Natural killer cell (primary cell): ENCODE measurements around the gene BCR. TPM values are rescaled to one million over a fixed set of nuclear protein-coding genes. Genes with fewer than 3 reads are reported as not detected.

ENCODE experiments used
- ATAC-seq, 3 donors: fragments of 150-1000 bp in 2 of 3; fragments of 200-7000 bp in 1 of 3; cut with Tn5 transposase; 1 replicate in 1 of 3; 2 replicates in 2 of 3; pipeline ENCODE4 v1.10.0; 2021; ENCODE audit warnings: mild to moderate bottlenecking in 2 of 3, moderate library complexity in 2 of 3
- DNase-seq, 2 donors: peaks; one replicate each; pipeline versions ENCODE4 v3.0.0 to v3.0.0-alpha.2; 2013 to 2021; ENCODE audit warnings: mixed read lengths in 1 of 2
- H3K27ac ChIP-seq: one replicate; pipeline ENCODE4 v1.5.1; 2013; ENCODE audit warnings: mild to moderate bottlenecking, low read length
- H3K27me3 ChIP-seq: one replicate; pipeline ENCODE4 v1.6.1; 2013; ENCODE audit warnings: low read length; ENCODE audit not compliant: control insufficient read depth, insufficient read depth
- H3K36me3 ChIP-seq: one replicate; pipeline ENCODE4 v1.6.1; 2013; ENCODE audit warnings: low read length; ENCODE audit not compliant: control insufficient read depth, insufficient read depth
- H3K4me1 ChIP-seq: one replicate; pipeline ENCODE4 v1.6.1; 2013; ENCODE audit warnings: low read length; ENCODE audit not compliant: control insufficient read depth, insufficient read depth
- H3K4me3 ChIP-seq: one replicate; pipeline ENCODE4 v1.5.1; 2013; ENCODE audit warnings: low read length
- H3K9me3 ChIP-seq: one replicate; pipeline ENCODE4 v1.6.1; 2013; ENCODE audit warnings: low read length; ENCODE audit not compliant: control insufficient read depth, insufficient read depth
- H3K27ac Mint-ChIP-seq, 2 donors: one replicate each; pipeline ENCODE4 v1.8.0; 2022; ENCODE audit warnings: mild to moderate bottlenecking in 2 of 2, mixed read lengths in 2 of 2, moderate library complexity in 1 of 2
- H3K27me3 Mint-ChIP-seq, 2 donors: one replicate each; pipeline ENCODE4 v1.8.0; 2022; ENCODE audit warnings: low read depth in 2 of 2, mixed read lengths in 2 of 2
- H3K36me3 Mint-ChIP-seq: one replicate; pipeline ENCODE4 v1.8.0; 2022; ENCODE audit warnings: mixed read lengths
- H3K4me1 Mint-ChIP-seq, 2 donors: one replicate each; pipeline ENCODE4 v1.8.0; 2022; ENCODE audit warnings: mixed read lengths in 2 of 2
- H3K4me3 Mint-ChIP-seq: one replicate; pipeline ENCODE4 v1.8.0; 2022; ENCODE audit warnings: mild to moderate bottlenecking, moderate library complexity, mixed read lengths
- H3K9me3 Mint-ChIP-seq, 2 donors: one replicate each; pipeline ENCODE4 v1.8.0; 2022; ENCODE audit warnings: mixed read lengths in 2 of 2
- WGBS: methylation state at CpG from one replicate; pipeline ENCODE4 v1.1.7; 2013; ENCODE audit warnings: missing lambda C conversion rate; ENCODE audit not compliant: insufficient coverage; 5-methylcytosine and 5-hydroxymethylcytosine counted together
- intact Hi-C: fragments of 100-400 bp; cut with micrococcal nuclease; formaldehyde crosslinking; loops from one replicate; pipeline ENCODE4 v1.14.2; 2022
- total RNA-seq, 4 donors: library from RNA; stranded (reverse); fragments of 120-200 nt in 1 of 4; gene quantifications; one replicate each; pipeline versions ENCODE4 v1.2.3 to v1.2.4, GENCODE V29; 2013 to 2022
- TF ChIP-seq, protein P1 (sequence below): fragments of 200-600 bp; IDR thresholded peaks from one replicate; pipeline ENCODE4 v1.8.0; 2022; ENCODE audit warnings: antibody characterized with exemption

Gene BCR
- total RNA-seq, 3 donors from 2014 or later (not counting 1 experiment from before 2014, with no cell fraction given) = 166 to 186 (median 167) TPM

DNA sequence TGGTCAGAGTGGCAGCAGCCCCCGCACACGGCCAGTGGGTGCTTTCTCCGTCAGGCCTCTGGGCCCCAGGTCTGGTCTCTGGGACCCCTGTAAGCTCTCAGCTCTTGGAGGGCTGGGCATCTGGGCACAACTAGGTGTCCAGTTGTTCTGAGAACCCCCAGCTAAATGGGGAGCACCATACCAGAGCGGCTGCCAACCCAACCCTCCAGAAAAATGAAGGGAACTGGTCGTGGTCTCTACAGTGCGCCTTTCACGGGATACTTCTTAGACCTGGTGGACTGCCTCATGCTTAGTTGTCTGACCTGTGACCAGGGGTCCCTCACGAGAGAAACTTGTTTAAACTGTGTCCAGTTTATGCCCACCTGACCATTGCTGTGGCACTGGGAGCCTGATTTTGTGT, 104.9 kb downstream of the BCR start:
- peaks cover 66% of the 10 kb centered on the region for H3K36me3 ChIP-seq
- peaks cover 29% of the 10 kb centered on the region for H3K4me1 ChIP-seq
- Mint-ChIP-seq H3K27ac (no peak overlapping the region), H3K9me3 (no peaks in the 10 kb centered on the region), H3K4me3 (no peak overlapping the region), H3K4me1 (peaks cover 8 to 25% of the 10 kb centered on the region in 2 donors), H3K36me3 (no peaks in the 10 kb centered on the region), H3K27me3 (no peaks in the 10 kb centered on the region)
- no peak overlapping the region for H3K4me3 ChIP-seq
- 96% methylated on average over 8 of the region's 8 CpGs for WGBS
- DNase-seq = no peak
- no peaks in the 10 kb centered on the region for H3K9me3 ChIP-seq
- H3K27ac ChIP-seq = no peak overlapping the region
- intact Hi-C loops = no loop called here
- H3K27me3 ChIP-seq = no peaks in the 10 kb centered on the region
- no peak for ATAC-seq
- TF ChIP-seq, protein P1, sequence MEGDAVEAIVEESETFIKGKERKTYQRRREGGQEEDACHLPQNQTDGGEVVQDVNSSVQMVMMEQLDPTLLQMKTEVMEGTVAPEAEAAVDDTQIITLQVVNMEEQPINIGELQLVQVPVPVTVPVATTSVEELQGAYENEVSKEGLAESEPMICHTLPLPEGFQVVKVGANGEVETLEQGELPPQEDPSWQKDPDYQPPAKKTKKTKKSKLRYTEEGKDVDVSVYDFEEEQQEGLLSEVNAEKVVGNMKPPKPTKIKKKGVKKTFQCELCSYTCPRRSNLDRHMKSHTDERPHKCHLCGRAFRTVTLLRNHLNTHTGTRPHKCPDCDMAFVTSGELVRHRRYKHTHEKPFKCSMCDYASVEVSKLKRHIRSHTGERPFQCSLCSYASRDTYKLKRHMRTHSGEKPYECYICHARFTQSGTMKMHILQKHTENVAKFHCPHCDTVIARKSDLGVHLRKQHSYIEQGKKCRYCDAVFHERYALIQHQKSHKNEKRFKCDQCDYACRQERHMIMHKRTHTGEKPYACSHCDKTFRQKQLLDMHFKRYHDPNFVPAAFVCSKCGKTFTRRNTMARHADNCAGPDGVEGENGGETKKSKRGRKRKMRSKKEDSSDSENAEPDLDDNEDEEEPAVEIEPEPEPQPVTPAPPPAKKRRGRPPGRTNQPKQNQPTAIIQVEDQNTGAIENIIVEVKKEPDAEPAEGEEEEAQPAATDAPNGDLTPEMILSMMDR = no peak

DNA sequence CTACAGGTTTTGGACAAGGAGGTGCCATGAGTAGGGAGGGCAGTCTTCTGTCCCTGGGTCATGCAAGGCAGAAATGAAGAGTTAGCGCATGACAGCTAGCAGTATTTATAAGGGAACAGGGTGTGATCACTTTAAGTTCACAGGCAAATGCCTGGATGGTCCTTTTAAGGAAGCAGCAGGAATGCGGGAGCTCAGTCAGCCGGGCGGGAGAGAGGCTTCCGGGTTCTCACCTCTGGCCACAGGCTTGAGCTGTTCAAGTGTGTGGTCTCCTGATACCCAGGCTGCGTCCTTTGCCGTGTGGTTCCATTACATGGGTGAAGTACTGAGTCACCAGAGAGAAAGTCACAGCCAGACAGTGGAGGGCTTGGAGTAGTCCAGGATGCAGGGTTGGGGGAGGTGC, 105.4 kb downstream of the BCR start:
- Histone ChIP-seq H3K27me3 (no peaks in the 10 kb centered on the region), H3K9me3 (no peaks in the 10 kb centered on the region), H3K36me3 (peaks cover 69% of the 10 kb centered on the region), H3K4me3 (no peak overlapping the region), H3K27ac (no peak overlapping the region), H3K4me1 (peaks cover 24% of the 10 kb centered on the region)
- H3K4me3 Mint-ChIP-seq = no peak overlapping the region
- H3K9me3 Mint-ChIP-seq = no peaks in the 10 kb centered on the region
- intact Hi-C loops = no loop called here
- no peaks in the 10 kb centered on the region for H3K36me3 Mint-ChIP-seq
- WGBS = 95% methylated on average over 7 of the region's 7 CpGs
- TF ChIP-seq, protein P1 = no peak
- no peaks in the 10 kb centered on the region for H3K27me3 Mint-ChIP-seq
- peaks cover 3 to 22% of the 10 kb centered on the region in 2 donors for H3K4me1 Mint-ChIP-seq
- ATAC-seq (no peak), DNase-seq (no peak)
- H3K27ac Mint-ChIP-seq = no peak overlapping the region

DNA sequence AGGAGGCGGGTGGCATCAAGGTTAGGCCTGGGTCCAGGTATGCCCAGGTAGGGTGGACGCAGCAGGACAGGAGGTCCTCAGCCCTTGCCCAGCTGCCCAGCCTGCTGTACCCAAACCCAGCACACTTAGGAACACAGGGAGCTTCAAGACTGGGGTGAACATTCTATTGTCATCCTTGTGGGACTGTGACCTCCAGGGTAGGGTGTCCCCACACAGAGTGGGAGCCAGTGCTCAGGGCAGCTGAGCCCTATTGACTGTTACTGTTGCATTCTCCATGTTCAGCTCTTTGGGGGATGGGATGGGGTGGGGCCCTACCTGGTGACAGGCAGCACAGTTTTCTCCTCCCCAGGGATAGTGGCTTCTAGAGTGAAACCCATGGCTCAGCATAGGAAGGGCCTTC, 106.0 kb downstream of the BCR start:
- no peaks in the 10 kb centered on the region for H3K9me3 Mint-ChIP-seq
- H3K27me3 Mint-ChIP-seq = no peaks in the 10 kb centered on the region
- peaks cover 1 to 17% of the 10 kb centered on the region in 2 donors for H3K4me1 Mint-ChIP-seq
- no peak overlapping the region for H3K27ac Mint-ChIP-seq
- Histone ChIP-seq H3K4me3 (no peak overlapping the region), H3K27me3 (no peaks in the 10 kb centered on the region), H3K4me1 (peaks cover 18% of the 10 kb centered on the region), H3K27ac (no peak overlapping the region), H3K9me3 (no peaks in the 10 kb centered on the region), H3K36me3 (peaks cover 72% of the 10 kb centered on the region)
- TF ChIP-seq, protein P1 = no peak
- no peak overlapping the region for H3K4me3 Mint-ChIP-seq
- ATAC-seq = no peak
- no peak for DNase-seq
- WGBS = 100% methylated on average over 2 of the region's 2 CpGs
- intact Hi-C loops = no loop called here
- H3K36me3 Mint-ChIP-seq = no peaks in the 10 kb centered on the region
